ENCODE measurements around the gene SCARB1. TPM values are rescaled to one million over a fixed set of nuclear protein-coding genes. Genes with fewer than 3 reads are reported as not detected.

SCARB1 gene
- total RNA-seq, 2 experiments from 2014 or later, result 36.2 to 38.1 TPM

- Mint-ChIP-seq H3K4me3 (no peak overlapping the region), H3K36me3 (ENCODE audit: low read depth) (peaks cover 28% of the 10 kb centered on the region), H3K9me3 (no peaks in the 10 kb centered on the region), H3K27me3 (no peaks in the 10 kb centered on the region), H3K27ac (no peak overlapping the region), H3K4me1 (ENCODE audit: low read depth) (no peaks in the 10 kb centered on the region)
- no peak for DNase-seq
- TF ChIP-seq CTCF (IDR thresholded peaks at IDR 0.05), result no peak
- intact Hi-C loops (cut with micrococcal nuclease), result no loop called here
- POLR2A ChIA-PET, result no interaction called here
- no peak for ATAC-seq
- CTCF ChIA-PET, result no interaction called here
Measured at GRCh38 chr12:124786061-124786964, 77.4 kb downstream of the SCARB1 start.

- TF ChIP-seq CTCF (IDR thresholded peaks at IDR 0.05), result no peak
- Mint-ChIP-seq H3K36me3 (ENCODE audit: low read depth) (peaks cover 24% of the 10 kb centered on the region), H3K27ac (no peak overlapping the region), H3K27me3 (no peaks in the 10 kb centered on the region), H3K9me3 (no peaks in the 10 kb centered on the region), H3K4me1 (ENCODE audit: low read depth) (no peaks in the 10 kb centered on the region), H3K4me3 (no peak overlapping the region)
- CTCF ChIA-PET, result no interaction called here
- intact Hi-C loops (cut with micrococcal nuclease), result no loop called here
- ATAC-seq (no peak), DNase-seq (no peak)
- POLR2A ChIA-PET, result interaction anchor here (0.6 kb wide), 1 partner anchor 43 kb away, joined by 4 read pairs; no protein-coding TSS in a partner anchor
Measured at GRCh38 chr12:124784871-124785572, 78.6 kb downstream of the SCARB1 start.

- H3K27ac Mint-ChIP-seq, result no peak overlapping the region
- no peak for TF ChIP-seq CTCF (IDR thresholded peaks at IDR 0.05)
- peaks cover 26% of the 10 kb centered on the region for H3K36me3 Mint-ChIP-seq (ENCODE audit: low read depth)
- no peak overlapping the region for H3K4me3 Mint-ChIP-seq
- POLR2A ChIA-PET, result interaction anchor here (0.6 kb wide), 1 partner anchor 35 kb away, joined by 6 read pairs; no protein-coding TSS in a partner anchor
- H3K27me3 Mint-ChIP-seq, result no peaks in the 10 kb centered on the region
- no peaks in the 10 kb centered on the region for H3K9me3 Mint-ChIP-seq
- no peak for DNase-seq
- peaks cover 4% of the 10 kb centered on the region for H3K4me1 Mint-ChIP-seq (ENCODE audit: low read depth)
- CTCF ChIA-PET, result interaction anchor here (0.9 to 1.1 kb wide), 2 partner anchors 11 to 12 kb away, joined by 3 read pairs; no protein-coding TSS in a partner anchor
- intact Hi-C loops (cut with micrococcal nuclease), result no loop called here
- no peak for ATAC-seq
Measured at GRCh38 chr12:124783087-124783486, 80.6 kb downstream of the SCARB1 start.

GRCh38 chr12:124782132-124782531 lies 81.5 kb downstream of the SCARB1 start:
- DNase-seq (no peak), ATAC-seq (no peak)
- POLR2A ChIA-PET, result no interaction called here
- Mint-ChIP-seq H3K4me1 (ENCODE audit: low read depth) (peaks cover 4% of the 10 kb centered on the region), H3K36me3 (ENCODE audit: low read depth) (peaks cover 23% of the 10 kb centered on the region), H3K4me3 (no peak overlapping the region), H3K9me3 (no peaks in the 10 kb centered on the region), H3K27ac (no peak overlapping the region), H3K27me3 (no peaks in the 10 kb centered on the region)
- intact Hi-C loops (cut with micrococcal nuclease), result no loop called here
- CTCF ChIA-PET, result interaction anchor here (1.1 kb wide), 1 partner anchor 10 kb away, joined by 3 read pairs; no protein-coding TSS in a partner anchor
- no peak for TF ChIP-seq CTCF (IDR thresholded peaks at IDR 0.05)
